Activated naive CD8-positive, alpha-beta T cell treated with anti-CD3 and anti-CD28 coated beads, Interleukin-2, amount 50 U/mL, for 24 hours (primary cell): ENCODE measurements around the gene RASSF5.

ENCODE experiments used
- ATAC-seq: fragments of 150-1000 bp; cut with Tn5 transposase; one replicate; pipeline ENCODE4 v1.10.0; 2021
- DNase-seq: peaks from one replicate; pipeline ENCODE4 v3.0.0; 2021
- H3K27ac Mint-ChIP-seq: one replicate; pipeline ENCODE4 v1.8.0; 2021; ENCODE audit warnings: mild to moderate bottlenecking, mixed read lengths
- H3K27me3 Mint-ChIP-seq: one replicate; pipeline ENCODE4 v1.8.0; 2021; ENCODE audit warnings: mixed read lengths
- H3K36me3 Mint-ChIP-seq: one replicate; pipeline ENCODE4 v1.8.0; 2021; ENCODE audit warnings: low read depth, mixed read lengths
- H3K4me1 Mint-ChIP-seq: one replicate; pipeline ENCODE4 v1.8.0; 2021; ENCODE audit warnings: mixed read lengths
- H3K4me3 Mint-ChIP-seq: one replicate; pipeline ENCODE4 v1.8.0; 2021; ENCODE audit warnings: mild to moderate bottlenecking, moderate library complexity, mixed read lengths
- H3K9me3 Mint-ChIP-seq: one replicate; pipeline ENCODE4 v1.8.0; 2021; ENCODE audit warnings: mixed read lengths

RASSF5 gene

DNA sequence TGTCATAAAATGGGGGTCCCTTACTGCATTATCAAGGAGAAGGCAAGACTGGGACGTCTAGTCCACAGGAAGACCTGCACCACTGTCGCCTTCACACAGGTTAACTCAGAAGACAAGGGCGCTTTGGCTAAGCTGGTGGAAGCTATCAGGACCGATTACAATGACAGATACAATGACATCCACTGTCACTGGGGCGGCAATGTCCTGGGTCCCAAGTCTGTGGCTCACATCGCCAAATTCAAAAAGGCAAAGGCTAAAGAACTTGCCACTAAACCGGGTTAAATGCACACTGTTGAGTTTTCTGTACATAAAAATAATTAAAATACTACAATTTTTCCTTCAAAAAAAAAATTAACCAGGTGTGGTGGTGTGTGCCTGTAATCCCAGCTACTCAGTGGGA, 22.1 kb downstream of the RASSF5 start:
- no peak for ATAC-seq

GRCh38 chr1:206532368-206532767, 25.0 kb downstream of the RASSF5 start:
- DNase-seq: no peak
- Mint-ChIP-seq H3K9me3 (no peaks in the 10 kb centered on the region), H3K27ac (no peak overlapping the region), H3K36me3 (no peaks in the 10 kb centered on the region), H3K4me3 (no peak overlapping the region), H3K27me3 (no peaks in the 10 kb centered on the region), H3K4me1 (no peaks in the 10 kb centered on the region)
- no peak for ATAC-seq

More for the DNA sequence above, 22.1 kb downstream of the RASSF5 start:
- H3K9me3 Mint-ChIP-seq: no peaks in the 10 kb centered on the region
- H3K27ac Mint-ChIP-seq: no peak overlapping the region
- DNase-seq: no peak
- H3K4me1 Mint-ChIP-seq: peaks cover 4% of the 10 kb centered on the region
- H3K4me3 Mint-ChIP-seq: no peak overlapping the region
- H3K27me3 Mint-ChIP-seq: no peaks in the 10 kb centered on the region
- H3K36me3 Mint-ChIP-seq: no peaks in the 10 kb centered on the region

DNA sequence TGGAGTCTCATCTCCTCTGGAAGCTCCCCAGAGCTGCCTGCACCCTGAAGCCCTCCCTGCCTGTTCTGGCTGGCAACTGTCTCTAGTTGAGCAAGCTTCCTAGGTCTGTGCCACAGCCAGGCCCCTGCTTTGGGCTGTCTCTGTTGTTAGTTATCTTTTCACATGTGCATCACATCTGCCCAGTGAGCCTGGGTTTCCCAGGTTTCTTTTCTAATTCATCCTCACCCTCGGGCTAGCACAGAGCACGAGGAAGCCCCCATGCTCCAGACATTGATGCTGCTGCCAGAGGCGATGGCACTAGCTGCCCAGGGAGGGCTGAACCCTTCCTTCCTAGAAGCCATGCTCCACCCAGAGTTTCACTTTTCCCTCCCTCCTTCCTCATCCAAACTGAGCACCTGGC, 27.2 kb downstream of the RASSF5 start:
- peaks cover 4% of the 10 kb centered on the region for H3K4me1 Mint-ChIP-seq
- ATAC-seq (no peak), DNase-seq (no peak)
- no peaks in the 10 kb centered on the region for H3K9me3 Mint-ChIP-seq
- no peaks in the 10 kb centered on the region for H3K27me3 Mint-ChIP-seq
- H3K4me3 Mint-ChIP-seq: no peak overlapping the region
- H3K36me3 Mint-ChIP-seq: peaks cover 1% of the 10 kb centered on the region
- H3K27ac Mint-ChIP-seq: no peak overlapping the region

GRCh38 chr1:206535853-206536188, 28.5 kb downstream of the RASSF5 start:
- Mint-ChIP-seq H3K27ac (no peak overlapping the region), H3K4me3 (no peak overlapping the region), H3K9me3 (no peaks in the 10 kb centered on the region), H3K36me3 (peaks cover 1% of the 10 kb centered on the region), H3K4me1 (peaks cover 13% of the 10 kb centered on the region), H3K27me3 (no peaks in the 10 kb centered on the region)
- DNase-seq (no peak), ATAC-seq (no peak)

DNA sequence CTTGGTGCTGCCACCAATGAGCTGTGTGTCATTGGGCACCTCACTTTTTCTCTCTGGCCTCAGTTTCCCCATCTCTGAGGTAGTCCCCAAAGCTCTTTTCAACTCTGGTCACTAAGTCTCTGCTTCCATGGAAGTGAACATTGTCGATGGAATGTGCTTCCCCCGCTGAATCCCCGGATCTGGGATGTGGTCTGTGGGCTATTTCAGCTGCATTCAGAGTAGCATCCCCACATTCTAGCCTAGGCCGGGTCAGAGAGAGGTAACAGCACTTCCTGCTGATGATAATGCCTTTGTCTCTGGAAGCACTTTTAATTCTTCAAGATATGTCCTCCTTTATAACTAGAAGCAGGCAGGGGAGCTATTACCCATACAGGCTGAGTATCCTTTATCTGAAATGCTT, 29.8 kb downstream of the RASSF5 start:
- Mint-ChIP-seq H3K36me3 (peaks cover 1% of the 10 kb centered on the region), H3K27me3 (no peaks in the 10 kb centered on the region), H3K4me3 (no peak overlapping the region), H3K9me3 (no peaks in the 10 kb centered on the region), H3K4me1 (peaks cover 13% of the 10 kb centered on the region), H3K27ac (no peak overlapping the region)
- ATAC-seq (no peak), DNase-seq (no peak)

DNA sequence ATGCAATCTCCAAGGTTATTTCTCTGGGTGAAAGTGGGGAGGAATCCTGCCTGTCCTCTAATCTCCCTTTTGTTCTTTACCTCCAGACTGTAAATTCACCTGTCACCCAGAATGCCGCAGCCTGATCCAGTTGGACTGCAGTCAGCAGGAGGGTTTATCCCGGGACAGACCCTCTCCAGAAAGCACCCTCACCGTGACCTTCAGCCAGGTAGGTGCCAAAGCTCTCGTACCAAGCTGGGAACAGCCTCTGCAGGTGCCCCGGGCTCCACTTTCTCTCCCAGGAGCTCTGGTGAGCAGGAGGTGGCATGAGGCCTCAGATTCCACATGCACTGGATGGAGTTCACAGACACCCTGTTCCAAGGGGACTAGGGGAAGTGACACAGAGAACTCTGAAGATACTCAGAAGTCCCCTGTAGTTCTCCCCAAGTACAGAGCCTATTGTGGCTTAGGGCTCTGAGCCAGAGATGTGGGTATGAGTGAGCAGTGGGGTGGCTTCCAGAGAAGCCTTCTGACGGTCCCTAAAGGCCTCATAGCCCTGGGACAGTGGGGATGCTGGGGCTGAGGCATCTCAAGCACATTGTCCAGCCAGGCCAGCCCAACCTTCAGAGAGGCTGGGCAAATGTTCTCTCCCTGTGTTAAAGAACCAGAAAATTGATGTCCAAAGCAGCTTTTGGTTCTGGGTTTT, 30.9 kb downstream of the RASSF5 start:
- ATAC-seq (peak; percentile 33), DNase-seq (no peak)
- Mint-ChIP-seq H3K27me3 (no peaks in the 10 kb centered on the region), H3K4me1 (peaks cover 13% of the 10 kb centered on the region), H3K27ac (no peak overlapping the region), H3K4me3 (no peak overlapping the region), H3K9me3 (no peaks in the 10 kb centered on the region), H3K36me3 (peaks cover 1% of the 10 kb centered on the region)

- Mint-ChIP-seq H3K4me1 (peaks cover 13% of the 10 kb centered on the region), H3K4me3 (no peak overlapping the region), H3K27me3 (no peaks in the 10 kb centered on the region), H3K27ac (no peak overlapping the region), H3K36me3 (peaks cover 1% of the 10 kb centered on the region), H3K9me3 (no peaks in the 10 kb centered on the region)
- ATAC-seq: no peak
- DNase-seq: no peak
Observed at GRCh38 chr1:206538901-206539640, 31.7 kb downstream of the RASSF5 start.

DNA sequence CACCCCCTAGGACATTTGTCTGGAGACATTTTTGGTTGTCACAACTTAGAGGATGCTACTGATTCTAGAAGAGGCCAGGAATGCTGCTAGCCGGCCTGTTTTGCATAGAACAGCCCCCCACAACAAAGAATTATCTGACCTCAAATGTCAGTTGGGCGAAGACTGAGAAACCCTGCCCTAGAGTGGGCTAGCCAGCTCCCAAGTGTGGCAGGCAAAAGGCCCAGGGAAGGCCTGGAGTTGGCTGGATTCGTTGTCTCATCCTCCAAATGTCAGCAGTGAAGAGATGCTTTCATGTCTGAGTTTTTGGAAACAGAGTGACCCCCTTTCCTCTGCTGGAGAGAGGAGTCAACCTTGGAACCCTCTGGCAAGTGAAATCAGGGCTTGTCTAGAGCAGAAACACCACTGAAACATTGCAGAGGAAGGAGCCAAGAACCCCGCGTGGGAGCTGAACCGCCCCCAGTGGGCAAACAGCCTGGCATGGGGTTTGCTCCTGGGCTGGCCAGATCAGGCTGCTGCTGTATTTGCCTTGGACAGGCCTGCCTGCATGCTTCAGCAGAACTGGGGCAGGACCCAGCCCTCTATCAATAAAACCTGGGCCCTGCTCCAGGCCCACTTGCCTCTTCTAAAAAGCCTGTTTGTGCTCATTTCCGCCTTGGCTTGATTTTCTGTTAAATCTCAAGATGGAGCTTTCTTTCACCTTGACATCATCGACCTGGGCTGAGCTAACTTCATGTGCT, 32.9 kb downstream of the RASSF5 start:
- Mint-ChIP-seq H3K27ac (no peak overlapping the region), H3K36me3 (peaks cover 1% of the 10 kb centered on the region), H3K4me3 (no peak overlapping the region), H3K27me3 (no peaks in the 10 kb centered on the region), H3K9me3 (no peaks in the 10 kb centered on the region), H3K4me1 (peaks cover 19% of the 10 kb centered on the region)
- no peak for DNase-seq
- ATAC-seq: peak; percentile 16

DNA sequence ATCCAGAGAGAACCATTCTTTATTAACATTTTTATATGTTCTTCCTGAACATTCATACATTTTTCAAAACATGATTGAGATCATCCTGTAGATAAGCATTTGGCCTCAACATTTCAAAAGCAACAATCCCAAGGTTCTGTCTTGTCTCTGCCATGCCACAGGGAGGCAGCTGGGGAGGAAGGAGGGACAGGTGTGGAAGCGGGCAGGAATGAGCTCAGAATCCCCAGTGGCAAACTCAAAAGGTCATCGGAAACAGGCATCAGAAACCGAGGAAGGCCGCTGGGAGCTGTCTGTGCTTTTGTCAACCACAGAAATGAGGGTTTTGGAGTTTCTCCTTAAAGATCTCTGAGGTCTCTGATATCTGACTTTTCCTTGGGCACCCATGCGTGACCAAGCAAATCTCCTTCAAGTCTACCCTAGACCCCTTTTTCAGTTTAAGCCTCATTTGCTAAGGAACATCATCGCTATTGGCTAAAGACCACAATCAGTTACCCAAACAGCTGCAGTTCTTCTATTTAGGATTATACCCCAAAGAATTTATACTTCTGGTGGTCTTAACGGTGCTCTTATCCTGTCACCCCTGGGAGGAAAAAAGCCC, 34.0 kb downstream of the RASSF5 start:
- Mint-ChIP-seq H3K27ac (no peak overlapping the region), H3K27me3 (no peaks in the 10 kb centered on the region), H3K4me3 (no peak overlapping the region), H3K36me3 (peaks cover 1% of the 10 kb centered on the region), H3K4me1 (peaks cover 27% of the 10 kb centered on the region), H3K9me3 (no peaks in the 10 kb centered on the region)
- DNase-seq (no peak), ATAC-seq (no peak)

DNA sequence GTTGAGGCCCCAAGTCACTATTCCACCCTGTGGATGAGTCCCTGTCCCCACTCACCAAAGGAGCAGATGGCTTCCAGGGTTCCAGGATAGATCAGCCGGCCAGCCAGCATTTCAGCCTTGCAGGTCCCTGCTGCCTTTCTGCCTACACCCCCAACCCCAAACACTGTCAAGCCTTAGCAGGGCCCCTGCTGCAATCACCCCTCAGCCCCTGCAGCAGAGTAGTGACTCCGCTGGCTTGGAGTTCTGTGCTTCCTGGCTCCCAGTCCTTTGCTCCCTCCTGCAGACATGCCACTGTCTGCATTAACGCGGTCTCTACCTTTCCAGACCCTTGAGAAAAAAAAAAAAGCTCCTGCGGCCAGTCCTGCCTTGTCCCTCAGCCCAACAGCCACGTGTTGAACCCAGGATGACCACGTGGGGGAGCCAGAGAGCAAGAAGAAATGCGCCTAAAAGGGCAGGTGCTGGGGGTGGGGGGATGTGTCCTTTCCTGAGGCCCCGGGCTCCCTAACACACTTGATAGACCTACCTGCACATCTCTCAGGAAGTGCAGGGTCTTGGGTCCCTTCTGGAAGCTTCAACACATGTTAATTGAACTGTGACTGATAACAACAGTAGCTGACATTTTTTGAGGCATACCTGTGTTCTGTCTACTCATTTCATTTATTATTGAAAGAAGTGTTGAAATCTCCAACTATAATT, 37.4 kb downstream of the RASSF5 start:
- Mint-ChIP-seq H3K27ac (peak overlapping the region; percentile 37), H3K27me3 (no peaks in the 10 kb centered on the region), H3K9me3 (no peaks in the 10 kb centered on the region), H3K4me1 (peaks cover 26% of the 10 kb centered on the region), H3K4me3 (no peak overlapping the region), H3K36me3 (peaks cover 1% of the 10 kb centered on the region)
- DNase-seq (peak; percentile 90), ATAC-seq (peak; percentile 91)

DNA sequence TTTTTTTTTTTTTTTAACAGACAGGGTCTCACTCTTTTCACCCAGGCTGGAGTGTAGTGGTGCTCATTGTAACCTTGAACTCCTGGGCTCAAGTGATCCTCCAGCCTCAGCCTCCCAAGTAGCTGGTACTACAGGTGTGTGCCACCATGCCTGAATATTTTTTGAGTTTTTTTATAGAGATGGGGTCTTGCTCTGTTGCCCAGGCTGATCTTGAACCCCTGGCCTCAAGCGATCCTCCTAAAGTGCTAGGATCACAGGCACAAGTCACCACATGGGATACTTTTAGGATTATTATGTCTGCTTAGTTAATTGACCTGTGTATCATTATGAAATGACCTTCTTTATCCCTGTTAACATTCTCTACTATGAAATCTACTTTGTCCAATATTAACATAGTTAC, 38.0 kb downstream of the RASSF5 start:
- peaks cover 23% of the 10 kb centered on the region for H3K4me1 Mint-ChIP-seq
- peaks cover 1% of the 10 kb centered on the region for H3K36me3 Mint-ChIP-seq
- no peak overlapping the region for H3K27ac Mint-ChIP-seq
- ATAC-seq (no peak), DNase-seq (no peak)
- no peak overlapping the region for H3K4me3 Mint-ChIP-seq
- no peaks in the 10 kb centered on the region for H3K27me3 Mint-ChIP-seq
- no peaks in the 10 kb centered on the region for H3K9me3 Mint-ChIP-seq

- H3K36me3 Mint-ChIP-seq: peaks cover 1% of the 10 kb centered on the region
- no peak overlapping the region for H3K27ac Mint-ChIP-seq
- H3K27me3 Mint-ChIP-seq: no peaks in the 10 kb centered on the region
- no peaks in the 10 kb centered on the region for H3K9me3 Mint-ChIP-seq
- peaks cover 29% of the 10 kb centered on the region for H3K4me1 Mint-ChIP-seq
- DNase-seq: no peak
- ATAC-seq: no peak
- no peak overlapping the region for H3K4me3 Mint-ChIP-seq
Observed at GRCh38 chr1:206547104-206547503, 39.8 kb downstream of the RASSF5 start.

DNA sequence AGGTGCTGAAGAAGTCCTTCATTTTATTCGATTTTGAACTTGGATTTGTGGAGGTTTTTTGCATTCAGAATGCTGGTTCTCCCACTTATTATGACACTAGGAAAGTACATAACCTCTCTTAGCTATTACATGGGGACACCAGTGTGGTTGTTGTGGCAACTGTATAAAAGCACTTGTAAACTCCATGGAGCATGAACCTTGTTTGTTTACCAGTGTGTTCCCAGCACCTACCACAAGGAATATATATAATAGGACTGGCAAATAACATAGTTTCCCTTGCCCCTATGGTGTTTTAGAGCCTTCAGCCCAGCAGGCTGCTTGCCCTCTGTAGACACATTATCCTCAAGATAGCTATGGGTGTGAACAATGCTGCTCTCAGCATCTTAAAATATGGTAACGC, 43.1 kb downstream of the RASSF5 start:
- H3K27me3 Mint-ChIP-seq: no peaks in the 10 kb centered on the region
- no peak overlapping the region for H3K27ac Mint-ChIP-seq
- ATAC-seq: no peak
- no peaks in the 10 kb centered on the region for H3K9me3 Mint-ChIP-seq
- no peak overlapping the region for H3K4me3 Mint-ChIP-seq
- no peak for DNase-seq
- peaks cover 1% of the 10 kb centered on the region for H3K36me3 Mint-ChIP-seq
- peaks cover 54% of the 10 kb centered on the region for H3K4me1 Mint-ChIP-seq

GRCh38 chr1:206551296-206551985, 44.1 kb downstream of the RASSF5 start:
- Mint-ChIP-seq H3K27me3 (no peaks in the 10 kb centered on the region), H3K4me1 (peaks cover 58% of the 10 kb centered on the region), H3K27ac (peak overlapping the region; percentile 84), H3K9me3 (no peaks in the 10 kb centered on the region), H3K36me3 (peaks cover 1% of the 10 kb centered on the region), H3K4me3 (no peak overlapping the region)
- DNase-seq (no peak), ATAC-seq (no peak)
